HG03064 (cell line): ENCODE data around the gene HSPG2.

ENCODE experiments used
- ATAC-seq: cut with Tn5 transposase; IDR thresholded peaks from one replicate; pipeline ENCODE4 v1.9.1; 2021; ENCODE audit warnings: low read depth; ENCODE audit not compliant: unreplicated experiment

The HSPG2 gene

GRCh38 chr1:21885236-21886037 lies 51.7 kb downstream of the HSPG2 start:
- ATAC-seq = no peak

- no peak for ATAC-seq
These were observed 52.5 kb downstream of the HSPG2 start for GRCh38 chr1:21884456-21885235.

DNA sequence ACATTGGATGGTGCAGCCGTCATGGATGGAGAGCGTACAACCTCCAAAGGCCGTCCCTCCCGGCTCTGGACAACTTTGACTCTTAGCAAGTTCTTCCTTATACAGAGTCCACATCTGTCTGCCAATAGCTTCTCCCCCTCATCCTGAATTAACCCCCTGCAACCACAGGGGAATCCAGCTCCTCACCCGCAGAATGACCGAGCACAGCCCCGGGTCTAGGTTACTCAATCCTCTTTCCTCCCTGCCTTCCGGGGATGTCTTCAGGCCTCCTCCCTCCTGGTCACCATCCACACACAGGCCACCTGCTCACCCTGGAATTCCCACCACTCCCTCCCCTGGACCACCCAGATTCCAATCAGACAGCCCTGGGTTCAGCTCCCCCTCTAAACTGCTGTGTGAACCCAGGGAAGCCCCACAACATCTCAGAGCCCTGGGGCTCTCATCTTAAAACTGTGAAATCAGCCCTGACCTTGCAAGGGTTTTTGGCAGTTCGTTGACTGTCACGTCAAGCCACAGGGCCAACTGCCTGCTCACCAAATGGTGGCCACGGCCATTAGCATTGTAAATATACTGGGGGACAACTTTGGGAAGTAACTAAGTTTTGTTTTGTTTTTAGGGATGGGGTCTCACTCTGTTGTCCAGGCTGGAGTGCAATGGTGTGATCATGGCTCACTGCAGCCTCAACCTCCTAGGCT lies 54.2 kb downstream of the HSPG2 start:
- no peak for ATAC-seq

DNA sequence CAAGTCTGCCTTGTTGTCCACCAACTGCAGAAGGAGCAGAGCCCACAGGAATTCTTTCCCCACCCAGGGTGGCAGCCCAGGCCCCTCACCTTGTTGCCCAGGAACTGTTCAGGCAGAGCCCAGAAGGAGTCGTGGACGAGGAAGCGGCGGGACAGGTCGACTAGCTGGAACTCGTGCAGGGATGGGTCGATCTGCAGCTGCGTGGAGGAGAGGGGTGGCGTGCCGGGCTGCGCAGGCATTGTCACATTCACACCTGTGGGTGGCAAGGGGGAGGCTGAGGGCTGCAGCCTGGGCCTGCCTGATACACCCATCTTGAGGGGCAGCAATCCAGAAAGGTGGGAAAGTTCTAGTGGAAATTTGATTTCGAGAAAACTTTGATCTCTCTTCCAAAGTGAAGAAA lies 55.9 kb downstream of the HSPG2 start:
- ATAC-seq = no peak

- no peak for ATAC-seq
These were observed 56.5 kb downstream of the HSPG2 start for GRCh38 chr1:21880619-21880970.

GRCh38 chr1:21879928-21880618 lies 57.0 kb downstream of the HSPG2 start:
- ATAC-seq = no peak

- no peak for ATAC-seq
These were observed 58.2 kb downstream of the HSPG2 start for GRCh38 chr1:21878840-21879478.

DNA sequence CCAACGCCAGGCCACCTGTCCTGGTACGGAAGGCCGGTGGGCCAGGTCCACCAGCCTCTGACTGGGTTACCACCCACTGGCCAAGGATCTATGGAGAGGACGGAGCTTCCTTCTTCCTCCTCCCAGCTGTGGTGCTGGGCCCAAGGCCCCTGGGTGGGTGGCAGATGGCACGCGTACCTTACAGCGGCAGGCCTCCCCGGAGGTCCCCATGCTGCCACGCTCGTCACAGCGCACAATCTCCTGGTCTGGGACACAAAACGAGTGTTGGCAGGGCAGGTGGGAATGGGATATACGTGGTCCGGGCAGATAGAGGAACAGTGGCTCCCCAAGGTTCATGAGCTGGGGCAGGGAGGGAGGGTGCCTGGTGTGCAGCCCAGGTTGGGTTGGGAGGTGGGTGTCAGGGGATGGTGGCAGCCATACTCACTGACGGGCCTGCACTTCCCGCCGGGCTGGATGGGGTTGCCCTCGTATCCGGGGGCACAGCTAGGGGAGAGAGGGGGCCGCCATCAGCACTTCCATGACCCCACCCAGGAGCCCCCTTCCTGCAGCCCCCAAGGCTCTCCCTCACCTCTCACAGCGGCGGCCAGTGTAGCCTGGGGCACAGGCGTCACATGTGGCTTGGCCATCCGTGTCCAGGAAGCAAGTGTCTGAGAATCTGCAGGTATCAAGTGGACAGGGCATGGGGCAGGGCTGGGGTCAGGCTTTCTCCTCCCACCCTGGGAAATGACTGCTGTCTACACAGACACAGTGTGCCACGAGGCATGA lies 58.9 kb downstream of the HSPG2 start:
- no peak for ATAC-seq

- ATAC-seq = no peak
These were observed 60.8 kb downstream of the HSPG2 start for GRCh38 chr1:21876267-21876666.

- ATAC-seq = no peak
These were observed 61.5 kb downstream of the HSPG2 start for GRCh38 chr1:21875621-21876063.

GRCh38 chr1:21874778-21875547 lies 62.1 kb downstream of the HSPG2 start:
- ATAC-seq = no peak

- no peak for ATAC-seq
These were observed 62.8 kb downstream of the HSPG2 start for GRCh38 chr1:21874328-21874727.

DNA sequence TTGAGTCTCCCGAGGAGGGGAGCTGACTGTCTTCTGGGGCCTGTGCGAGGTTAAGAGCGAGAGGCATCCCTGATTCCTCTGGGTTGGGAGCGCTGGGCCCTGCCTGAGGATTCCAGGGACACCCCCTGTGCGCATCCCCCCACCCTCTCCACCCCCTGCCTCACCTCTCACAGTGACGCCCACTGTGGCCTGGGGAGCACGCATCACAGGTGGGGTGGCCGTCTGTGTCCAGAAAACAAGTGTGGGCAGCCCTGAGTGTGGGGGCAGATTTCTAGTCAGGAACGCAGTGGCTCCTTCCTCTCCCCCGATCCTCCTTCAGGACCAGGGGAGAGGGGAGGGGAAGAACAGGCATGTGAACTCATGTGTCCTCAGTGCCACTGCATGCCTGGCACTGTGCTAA lies 63.3 kb downstream of the HSPG2 start:
- ATAC-seq = no peak

GRCh38 chr1:21873174-21873573 lies 63.9 kb downstream of the HSPG2 start:
- ATAC-seq = no peak

- no peak for ATAC-seq
These were observed 64.5 kb downstream of the HSPG2 start for GRCh38 chr1:21872445-21873079.

GRCh38 chr1:21871943-21872342 lies 65.2 kb downstream of the HSPG2 start:
- no peak for ATAC-seq

GRCh38 chr1:21870611-21871010 lies 66.5 kb downstream of the HSPG2 start:
- no peak for ATAC-seq

DNA sequence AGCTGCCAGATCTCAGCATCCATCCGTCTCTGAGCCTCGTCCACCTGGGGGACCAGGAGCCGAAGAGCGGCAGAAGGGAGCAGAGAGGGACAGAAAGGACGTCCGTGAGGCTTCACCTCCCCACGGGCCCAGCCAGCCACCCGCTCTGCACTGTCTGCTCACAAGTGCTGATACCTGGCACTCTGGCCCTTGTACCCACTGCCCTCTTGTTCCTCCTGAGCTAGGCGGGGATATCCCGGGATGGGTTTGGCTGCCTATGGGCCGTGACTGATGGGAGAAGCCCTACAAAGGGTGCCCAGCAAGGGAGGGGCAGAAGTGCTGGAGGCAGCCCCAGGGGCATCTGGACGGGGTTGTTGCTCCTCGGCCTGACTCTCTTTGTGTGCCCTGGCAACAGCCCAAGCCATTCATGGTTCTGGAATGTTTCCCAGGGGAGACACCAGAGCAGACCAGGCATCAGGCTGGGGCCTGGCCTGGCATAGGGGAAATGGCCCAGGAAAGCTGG lies 67.4 kb downstream of the HSPG2 start:
- no peak for ATAC-seq
